Measurements from ENCODE around the gene TENM4.

Gene TENM4

DNA sequence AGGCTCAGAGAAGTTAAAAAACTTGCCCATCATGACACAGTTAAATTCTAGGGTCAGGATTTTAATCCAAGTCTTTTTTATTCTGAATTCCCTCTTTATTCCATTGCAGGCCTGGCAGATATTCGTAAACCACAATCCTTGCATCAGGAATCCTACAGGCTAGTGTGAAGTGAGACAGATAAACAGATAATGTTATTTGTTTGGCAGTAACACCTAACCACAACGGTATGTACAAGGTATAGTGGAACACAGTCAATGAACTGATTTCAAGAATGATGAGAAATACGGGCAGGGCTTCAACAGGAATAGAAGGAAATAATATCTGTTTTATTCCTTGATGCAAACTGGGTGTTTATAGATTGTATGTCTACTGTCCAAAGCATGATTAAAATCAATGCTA lies 834.2 kb downstream of the TENM4 start:
- TF ChIP-seq FOXP2 (optimal IDR thresholded peaks at IDR 0.05; ENCODE audit: borderline replicate concordance, extremely low read depth, extremely low read length, insufficient read depth) (no peak), REST (IDR thresholded peaks at IDR 0.05; ENCODE audit: insufficient read depth in 1 of 2, low read depth in 2 of 2, low read length in 2 of 2) (no peak), SIN3A (IDR thresholded peaks at IDR 0.05; ENCODE audit: borderline replicate concordance, insufficient read depth, low read length) (no peak), POLR2AphosphoS5 (IDR thresholded peaks at IDR 0.05; ENCODE audit: low read depth, low read length) (no peak), TAF1 (IDR thresholded peaks at IDR 0.05; ENCODE audit: borderline replicate concordance, insufficient read depth, low read length) (no peak)

- TF ChIP-seq REST (IDR thresholded peaks at IDR 0.05; ENCODE audit: insufficient read depth in 1 of 2, low read depth in 2 of 2, low read length in 2 of 2) (no peak), TAF1 (IDR thresholded peaks at IDR 0.05; ENCODE audit: borderline replicate concordance, insufficient read depth, low read length) (no peak), SIN3A (IDR thresholded peaks at IDR 0.05; ENCODE audit: borderline replicate concordance, insufficient read depth, low read length) (no peak), POLR2AphosphoS5 (IDR thresholded peaks at IDR 0.05; ENCODE audit: low read depth, low read length) (no peak)
Observed at GRCh38 chr11:78605296-78605695, 835.5 kb downstream of the TENM4 start.

GRCh38 chr11:78603792-78604191 lies 837.0 kb downstream of the TENM4 start:
- no peak for TF ChIP-seq REST (IDR thresholded peaks at IDR 0.05; ENCODE audit: insufficient read depth in 1 of 2, low read depth in 2 of 2, low read length in 2 of 2)
